ENCODE data around the gene RHBDF1. TPM values are rescaled to one million over a fixed set of nuclear protein-coding genes. Genes with fewer than 3 reads are reported as not detected.
A peak's percentile ranks its signal among the peaks of the same experiment; 100 is the strongest.

Gene RHBDF1
- total RNA-seq, 2 experiments from 2014 or later = 0.33 TPM; not detected in 1

GRCh38 chr16:74747-75334 is 2.4 kb upstream of the RHBDF1 start:
- H3K4me1 Mint-ChIP-seq = peaks cover 19% of the 10 kb centered on the region
- H3K4me3 Mint-ChIP-seq = no peak overlapping the region
- POLR2A ChIA-PET = interaction anchor here (1.5 kb wide), 1 partner anchor 17 kb away, joined by 3 read pairs; no protein-coding TSS in a partner anchor
- no peaks in the 10 kb centered on the region for H3K9me3 Mint-ChIP-seq
- peaks cover 6% of the 10 kb centered on the region for H3K36me3 Mint-ChIP-seq
- H3K27me3 Mint-ChIP-seq = peaks cover 43% of the 10 kb centered on the region
- no peak for ATAC-seq (ENCODE audit: low read depth)
- no peak overlapping the region for H3K27ac Mint-ChIP-seq
- no peak for DNase-seq

GRCh38 chr16:74051-74746 is 1.8 kb upstream of the RHBDF1 start:
- POLR2A ChIA-PET = interaction anchor here (1.5 kb wide), 1 partner anchor 16 kb away, joined by 3 read pairs; no protein-coding TSS in a partner anchor
- peaks cover 3% of the 10 kb centered on the region for H3K36me3 Mint-ChIP-seq
- H3K27ac Mint-ChIP-seq = no peak overlapping the region
- H3K9me3 Mint-ChIP-seq = no peaks in the 10 kb centered on the region
- H3K4me3 Mint-ChIP-seq = no peak overlapping the region
- DNase-seq (no peak), ATAC-seq (ENCODE audit: low read depth) (no peak)
- peaks cover 43% of the 10 kb centered on the region for H3K27me3 Mint-ChIP-seq
- peaks cover 19% of the 10 kb centered on the region for H3K4me1 Mint-ChIP-seq

GRCh38 chr16:71540-72401 is 660 bp downstream of the RHBDF1 start:
- peaks cover 3% of the 10 kb centered on the region for H3K36me3 Mint-ChIP-seq
- no peak overlapping the region for H3K27ac Mint-ChIP-seq
- POLR2A ChIA-PET = interaction anchor here (0.9 to 1.0 kb wide), 2 partner anchors 16 to 25 kb away, joined by 3 read pairs; no protein-coding TSS in a partner anchor
- H3K4me3 Mint-ChIP-seq = peak overlapping the region; percentile 25
- no peaks in the 10 kb centered on the region for H3K9me3 Mint-ChIP-seq
- DNase-seq = no peak
- no peak for ATAC-seq (ENCODE audit: low read depth)
- H3K27me3 Mint-ChIP-seq = peaks cover 46% of the 10 kb centered on the region
- peaks cover 11% of the 10 kb centered on the region for H3K4me1 Mint-ChIP-seq

DNA sequence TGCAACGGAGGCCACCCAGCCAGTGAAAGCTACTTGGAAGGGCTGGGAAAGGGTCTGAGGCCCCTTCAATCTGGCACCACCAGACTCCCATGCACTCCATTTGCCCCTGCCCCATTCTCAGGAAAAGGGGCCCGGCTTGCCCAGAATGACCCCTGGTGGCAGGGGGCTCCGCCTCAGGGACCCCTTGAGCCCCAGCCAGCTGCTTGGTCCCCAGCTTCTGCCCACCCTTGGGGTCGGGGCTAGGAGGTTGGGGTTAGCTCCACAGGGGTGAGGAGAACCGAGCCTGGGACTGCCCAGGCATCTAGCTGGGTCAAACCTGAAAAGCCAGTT is 1.3 kb downstream of the RHBDF1 start:
- H3K4me3 Mint-ChIP-seq = no peak overlapping the region
- DNase-seq (no peak), ATAC-seq (ENCODE audit: low read depth) (no peak)
- H3K27ac Mint-ChIP-seq = no peak overlapping the region
- H3K36me3 Mint-ChIP-seq = peaks cover 3% of the 10 kb centered on the region
- POLR2A ChIA-PET = interaction anchor here (1.0 kb wide), 1 partner anchor 15 kb away, joined by 3 read pairs; no protein-coding TSS in a partner anchor
- H3K4me1 Mint-ChIP-seq = peaks cover 5% of the 10 kb centered on the region
- no peaks in the 10 kb centered on the region for H3K9me3 Mint-ChIP-seq
- H3K27me3 Mint-ChIP-seq = peaks cover 46% of the 10 kb centered on the region

DNA sequence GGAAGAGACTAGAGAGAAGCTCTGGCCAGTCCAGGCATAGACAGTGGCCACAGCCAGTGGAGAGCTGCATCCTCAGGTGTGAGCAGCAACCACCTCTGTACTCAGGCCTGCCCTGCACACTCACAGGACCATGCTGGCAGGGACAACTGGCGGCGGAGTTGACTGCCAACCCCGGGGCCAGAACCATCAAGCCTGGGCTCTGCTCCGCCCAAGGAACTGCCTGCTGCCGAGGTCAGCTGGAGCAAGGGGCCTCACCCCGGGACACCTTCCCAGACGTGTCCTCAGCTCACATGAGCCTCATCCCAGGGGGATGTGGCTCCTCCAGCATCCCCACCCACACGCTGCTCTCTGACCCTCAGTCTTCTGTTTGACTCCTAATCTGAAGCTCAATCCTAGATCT is 3.2 kb downstream of the RHBDF1 start:
- Mint-ChIP-seq H3K36me3 (peaks cover 3% of the 10 kb centered on the region), H3K4me3 (no peak overlapping the region), H3K4me1 (peaks cover 3% of the 10 kb centered on the region), H3K27ac (no peak overlapping the region), H3K27me3 (peaks cover 34% of the 10 kb centered on the region), H3K9me3 (no peaks in the 10 kb centered on the region)
- POLR2A ChIA-PET = interaction anchor here (1.3 kb wide), 1 partner anchor 28 kb away, joined by 4 read pairs; no protein-coding TSS in a partner anchor
- DNase-seq = no peak
- no peak for ATAC-seq (ENCODE audit: low read depth)

GRCh38 chr16:67884-68789 is 4.3 kb downstream of the RHBDF1 start:
- no peaks in the 10 kb centered on the region for H3K9me3 Mint-ChIP-seq
- H3K36me3 Mint-ChIP-seq = peaks cover 3% of the 10 kb centered on the region
- H3K4me3 Mint-ChIP-seq = no peak overlapping the region
- H3K27ac Mint-ChIP-seq = no peak overlapping the region
- peaks cover 24% of the 10 kb centered on the region for H3K27me3 Mint-ChIP-seq
- DNase-seq = no peak
- H3K4me1 Mint-ChIP-seq = peaks cover 3% of the 10 kb centered on the region
- no peak for ATAC-seq (ENCODE audit: low read depth)
- POLR2A ChIA-PET = interaction anchor here (1.3 to 1.5 kb wide), 2 partner anchors 9 to 29 kb away, joined by 3 to 4 read pairs; no protein-coding TSS in a partner anchor

DNA sequence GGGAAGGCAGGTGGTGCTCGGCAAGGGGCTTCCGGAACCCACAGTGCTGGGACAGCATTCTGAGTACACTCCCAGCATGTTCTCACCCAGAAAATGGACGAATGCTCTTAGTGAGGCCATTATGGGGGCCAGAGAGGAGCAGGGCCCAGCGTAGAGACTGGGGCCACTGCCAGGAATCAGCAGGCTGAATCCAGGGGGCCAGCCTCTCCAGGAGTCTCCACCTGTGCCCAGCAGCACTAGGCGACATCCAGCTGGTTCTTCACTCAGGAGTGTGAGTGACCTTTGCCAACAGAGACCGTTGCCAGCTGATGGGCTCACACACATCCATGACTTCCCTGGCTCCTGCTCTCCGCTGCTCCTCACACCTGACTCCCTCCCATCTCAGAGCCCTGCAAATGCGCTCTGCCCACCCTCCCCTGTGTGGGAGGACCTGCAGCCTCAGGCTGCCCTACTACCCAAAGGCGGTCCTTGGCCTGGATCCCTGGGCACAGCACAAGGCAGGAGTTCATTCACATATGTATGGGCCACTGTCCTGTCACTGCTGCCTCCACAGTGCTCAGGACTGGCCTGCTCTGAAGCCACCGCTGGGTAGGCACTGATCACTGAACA is 5.1 kb downstream of the RHBDF1 start:
- no peak overlapping the region for H3K27ac Mint-ChIP-seq
- H3K27me3 Mint-ChIP-seq = peaks cover 20% of the 10 kb centered on the region
- H3K4me1 Mint-ChIP-seq = no peaks in the 10 kb centered on the region
- ATAC-seq (ENCODE audit: low read depth) (no peak), DNase-seq (no peak)
- no peak overlapping the region for H3K4me3 Mint-ChIP-seq
- no peaks in the 10 kb centered on the region for H3K36me3 Mint-ChIP-seq
- POLR2A ChIA-PET = interaction anchor here (1.5 to 4.0 kb wide), 2 partner anchors 10 to 28 kb away, joined by 3 to 52 read pairs; no protein-coding TSS in a partner anchor
- H3K9me3 Mint-ChIP-seq = no peaks in the 10 kb centered on the region

DNA sequence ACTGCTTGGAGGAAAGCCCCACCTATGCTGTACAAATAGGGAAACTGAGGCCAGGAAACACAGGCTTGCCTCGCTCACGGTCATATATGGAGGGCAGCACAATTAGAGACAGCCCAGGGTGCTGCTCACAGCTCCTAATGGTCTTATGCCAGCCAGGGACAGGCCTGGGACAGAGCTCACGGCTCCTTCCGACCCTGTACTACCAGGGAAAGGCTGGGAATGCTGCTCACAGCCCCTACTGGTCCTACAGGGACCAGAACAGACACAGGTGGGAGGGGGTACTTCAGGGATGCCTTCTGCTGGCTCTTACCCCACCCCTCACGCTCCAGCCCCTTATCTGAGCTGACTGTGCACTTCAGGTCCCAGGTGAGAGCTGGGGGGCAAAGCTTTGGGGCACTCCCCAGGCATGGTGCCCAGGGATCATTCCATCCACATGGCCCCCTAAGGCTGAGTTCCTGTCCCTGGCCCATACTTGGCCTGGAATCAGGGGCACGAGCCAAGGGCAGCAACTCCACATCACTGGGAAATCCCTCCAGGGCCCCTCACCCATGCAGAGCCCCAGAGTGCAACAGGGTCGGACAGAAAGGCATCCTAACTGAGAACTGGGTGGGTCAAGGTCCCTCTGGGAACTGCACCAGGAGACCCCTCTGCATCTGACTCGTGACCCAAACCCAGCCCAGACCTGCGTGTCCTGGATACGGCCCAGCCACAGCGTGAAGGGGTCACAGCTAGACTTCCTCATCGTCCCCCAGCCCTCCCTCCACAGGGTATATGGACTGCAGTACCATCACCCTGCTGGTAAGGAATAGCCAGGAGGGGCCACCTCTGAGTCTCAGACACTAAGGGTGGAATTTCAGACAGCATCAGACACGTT is 5.9 kb downstream of the RHBDF1 start:
- no peak overlapping the region for H3K27ac Mint-ChIP-seq
- POLR2A ChIA-PET = interaction anchor here (1.1 to 4.0 kb wide), 4 partner anchors 11 to 29 kb away, joined by 5 to 52 read pairs (median 6); partner anchors contain the start of genes POLR3K and SNRNP25
- ATAC-seq (ENCODE audit: low read depth) (no peak), DNase-seq (peak; percentile 31)
- no peaks in the 10 kb centered on the region for H3K4me1 Mint-ChIP-seq
- peaks cover 17% of the 10 kb centered on the region for H3K27me3 Mint-ChIP-seq
- H3K36me3 Mint-ChIP-seq = no peaks in the 10 kb centered on the region
- no peak overlapping the region for H3K4me3 Mint-ChIP-seq
- no peaks in the 10 kb centered on the region for H3K9me3 Mint-ChIP-seq

GRCh38 chr16:65745-66144 is 6.7 kb downstream of the RHBDF1 start:
- Mint-ChIP-seq H3K36me3 (no peaks in the 10 kb centered on the region), H3K4me3 (no peak overlapping the region), H3K9me3 (no peaks in the 10 kb centered on the region), H3K27ac (no peak overlapping the region), H3K4me1 (no peaks in the 10 kb centered on the region), H3K27me3 (peaks cover 9% of the 10 kb centered on the region)
- DNase-seq (peak; percentile 92), ATAC-seq (ENCODE audit: low read depth) (peak; percentile 86)
- POLR2A ChIA-PET = interaction anchor here (1.1 to 4.0 kb wide), 4 partner anchors 12 to 30 kb away, joined by 5 to 52 read pairs (median 6); partner anchors contain the start of genes POLR3K and SNRNP25

GRCh38 chr16:64914-65255 is 7.5 kb downstream of the RHBDF1 start:
- no peaks in the 10 kb centered on the region for H3K4me1 Mint-ChIP-seq
- ATAC-seq (ENCODE audit: low read depth) (no peak), DNase-seq (no peak)
- no peaks in the 10 kb centered on the region for H3K36me3 Mint-ChIP-seq
- H3K4me3 Mint-ChIP-seq = no peak overlapping the region
- POLR2A ChIA-PET = interaction anchor here (1.0 to 4.0 kb wide), 2 partner anchors 12 to 31 kb away, joined by 4 to 52 read pairs; partner anchors contain the start of genes POLR3K and SNRNP25
- peaks cover 3% of the 10 kb centered on the region for H3K27me3 Mint-ChIP-seq
- no peak overlapping the region for H3K27ac Mint-ChIP-seq
- H3K9me3 Mint-ChIP-seq = no peaks in the 10 kb centered on the region

Data from activated naive CD8-positive, alpha-beta T cell treated with anti-CD3 and anti-CD28 coated beads, Interleukin-2, amount 10 ng/mL, durations not matched to agents 7 days and 5 days (primary cell).